ENCODE results near the gene EHF.
"Not testable (repeated sequence)": the region's sequence is repeated elsewhere in the genome, so short reads cannot be mapped to it uniquely, and the experiment has no call there.

The EHF gene

GRCh38 chr11:34620820-34621792 lies at the start of gene EHF:
Gene EHF, plus strand, starts transcription at chr11:34621093. Its CDS starts 21,538 bp downstream, at chr11:34642631.
- no peak for DNase-seq

- no peak for DNase-seq
Measured at GRCh38 chr11:34573537-34573936, 47.4 kb upstream of the EHF start.

- no peak for DNase-seq
Measured at GRCh38 chr11:34575261-34575660, 45.6 kb upstream of the EHF start.

DNA sequence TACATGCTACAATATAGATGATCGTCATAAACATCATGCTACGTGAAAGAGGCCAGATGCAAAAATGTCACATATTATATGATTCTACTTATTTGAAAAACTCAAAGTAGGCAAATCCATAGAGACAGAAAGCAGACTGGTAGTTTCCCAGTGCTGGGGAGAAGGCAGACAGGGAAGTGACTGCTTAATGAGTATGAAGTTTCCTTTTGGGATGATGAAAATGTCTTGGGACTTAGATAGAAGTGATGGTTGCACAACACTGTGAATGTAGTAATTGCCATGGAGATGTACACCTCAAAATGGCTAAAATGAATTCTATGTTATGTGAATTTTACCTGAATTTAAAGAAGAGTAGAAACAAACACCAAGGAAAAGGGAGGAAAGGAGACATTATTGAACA lies 45.2 kb upstream of the EHF start:
- DNase-seq, result no peak

- no peak for DNase-seq
Measured at GRCh38 chr11:34576331-34576730, 44.6 kb upstream of the EHF start.

- DNase-seq, result no peak
Measured at GRCh38 chr11:34583818-34584217, 37.1 kb upstream of the EHF start.

GRCh38 chr11:34585304-34585734 lies 35.6 kb upstream of the EHF start:
- DNase-seq, result no peak

- DNase-seq, result no peak
Measured at GRCh38 chr11:34585735-34586487, 35.0 kb upstream of the EHF start.

DNA sequence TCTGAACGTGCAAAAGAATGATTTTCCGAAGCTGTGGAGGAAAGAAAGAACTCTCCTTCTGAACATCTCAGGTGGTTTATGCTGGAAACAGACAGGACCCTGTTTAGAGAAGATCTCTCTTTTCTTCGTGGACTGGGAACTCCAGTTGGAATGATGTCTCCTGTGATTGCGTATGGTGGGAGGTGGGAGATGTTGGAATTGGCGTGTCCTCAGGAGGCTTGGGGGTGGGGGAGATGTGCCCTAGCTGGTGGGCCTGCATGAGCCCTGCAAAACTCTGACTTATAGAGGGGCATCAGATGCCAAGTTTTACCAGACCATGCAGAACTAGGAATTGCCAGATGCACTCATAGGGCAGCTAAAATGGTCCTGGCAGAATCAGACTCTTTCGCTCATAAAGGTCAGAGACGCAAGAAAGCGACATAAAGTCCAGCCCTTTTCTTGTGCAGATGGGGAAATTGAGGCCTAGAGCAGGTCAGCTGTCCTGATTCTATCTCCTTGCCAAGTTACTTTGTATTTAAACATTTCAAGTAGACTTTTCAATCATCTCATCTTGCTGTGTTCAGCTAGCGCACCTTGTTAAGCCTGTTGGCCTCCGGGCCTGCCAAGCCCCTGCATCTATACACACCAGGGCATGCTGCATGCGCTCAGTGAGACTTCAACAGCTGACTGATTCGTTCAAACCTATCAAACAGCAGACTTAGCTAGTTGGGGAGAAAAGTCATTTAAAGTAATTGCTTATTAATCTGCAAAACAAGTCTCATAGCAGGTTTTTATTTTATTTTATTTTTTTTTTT lies 34.2 kb upstream of the EHF start:
- DNase-seq, result no peak

DNA sequence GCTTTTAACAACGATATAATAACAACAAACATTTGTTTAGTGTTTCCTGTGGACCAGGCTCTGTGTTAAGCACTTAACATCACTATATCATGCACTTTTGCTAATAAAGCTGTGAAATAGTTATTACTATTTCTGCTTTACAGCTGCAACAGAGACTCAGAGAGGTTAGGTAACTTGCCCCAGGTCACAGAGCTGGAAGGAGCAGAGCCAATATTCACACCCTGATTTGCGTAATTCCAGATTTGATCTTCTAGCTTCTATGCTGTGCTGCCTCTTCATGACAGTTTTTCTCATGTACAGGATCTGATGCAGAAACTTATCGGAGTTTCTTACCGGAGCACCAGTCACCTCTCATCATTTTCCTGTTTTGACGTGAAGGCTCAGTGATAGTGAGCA lies 33.6 kb upstream of the EHF start:
- DNase-seq, result no peak

DNA sequence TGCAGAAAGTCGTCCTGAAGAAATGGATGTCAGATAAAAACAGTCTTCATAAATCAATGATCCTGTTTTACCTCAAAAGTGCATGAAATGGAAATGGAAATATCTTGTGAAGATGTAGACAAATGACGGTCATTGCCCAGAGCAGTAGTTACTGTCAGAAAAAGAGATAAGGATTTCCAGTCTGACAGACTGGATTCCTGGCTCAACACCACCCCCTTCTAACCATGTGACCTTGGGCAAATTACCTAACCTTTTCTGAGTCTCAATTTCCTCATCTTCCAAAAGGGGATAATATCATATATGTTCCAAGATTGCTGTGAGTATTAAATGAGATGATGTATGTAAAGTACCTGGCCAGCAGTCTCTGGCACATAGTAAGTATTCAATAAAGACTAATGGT lies 32.9 kb upstream of the EHF start:
- DNase-seq, result no peak

GRCh38 chr11:34588701-34589100 lies 32.2 kb upstream of the EHF start:
- DNase-seq, result no peak

- not testable (repeated sequence) for DNase-seq
Measured at GRCh38 chr11:34589177-34589576, 31.7 kb upstream of the EHF start.

- DNase-seq, result no peak
Measured at GRCh38 chr11:34593085-34593484, 27.8 kb upstream of the EHF start.

- DNase-seq, result no peak
Measured at GRCh38 chr11:34594603-34595002, 26.3 kb upstream of the EHF start.

- no peak for DNase-seq
Measured at GRCh38 chr11:34595391-34595790, 25.5 kb upstream of the EHF start.

DNA sequence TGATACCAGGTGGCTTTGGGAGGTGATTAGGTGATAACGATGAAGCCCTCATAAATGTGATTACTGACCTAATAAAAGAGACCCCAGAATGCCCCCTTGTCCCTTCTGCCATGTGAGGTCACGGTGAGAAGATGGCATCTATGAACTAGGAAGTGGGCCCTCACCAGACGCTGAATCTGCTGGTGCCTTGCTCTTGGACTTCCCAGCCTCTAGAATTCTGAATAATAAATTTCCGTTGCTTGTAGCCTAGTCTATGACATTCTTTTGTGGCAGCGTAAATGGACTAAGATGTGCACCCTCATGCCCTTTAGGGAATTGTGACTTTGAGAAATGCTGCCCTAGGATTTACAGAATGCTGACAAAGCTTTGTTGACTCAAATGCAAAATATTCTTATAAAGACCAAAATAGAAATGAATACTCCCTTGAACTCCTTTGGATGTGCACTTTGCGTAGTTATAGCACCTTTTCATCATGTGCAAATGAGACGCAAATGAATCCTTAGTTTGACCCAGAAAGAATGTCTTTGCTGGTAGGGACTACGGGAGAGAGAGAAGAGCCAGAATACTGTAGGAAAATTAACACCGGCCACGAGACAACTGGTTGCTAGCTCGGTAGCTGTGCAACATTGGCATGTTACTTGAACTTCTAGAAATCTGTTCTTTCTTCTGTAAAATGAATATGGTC lies 24.8 kb upstream of the EHF start:
- no peak for DNase-seq

- no peak for DNase-seq
Measured at GRCh38 chr11:34599406-34599945, 21.4 kb upstream of the EHF start.

DNA sequence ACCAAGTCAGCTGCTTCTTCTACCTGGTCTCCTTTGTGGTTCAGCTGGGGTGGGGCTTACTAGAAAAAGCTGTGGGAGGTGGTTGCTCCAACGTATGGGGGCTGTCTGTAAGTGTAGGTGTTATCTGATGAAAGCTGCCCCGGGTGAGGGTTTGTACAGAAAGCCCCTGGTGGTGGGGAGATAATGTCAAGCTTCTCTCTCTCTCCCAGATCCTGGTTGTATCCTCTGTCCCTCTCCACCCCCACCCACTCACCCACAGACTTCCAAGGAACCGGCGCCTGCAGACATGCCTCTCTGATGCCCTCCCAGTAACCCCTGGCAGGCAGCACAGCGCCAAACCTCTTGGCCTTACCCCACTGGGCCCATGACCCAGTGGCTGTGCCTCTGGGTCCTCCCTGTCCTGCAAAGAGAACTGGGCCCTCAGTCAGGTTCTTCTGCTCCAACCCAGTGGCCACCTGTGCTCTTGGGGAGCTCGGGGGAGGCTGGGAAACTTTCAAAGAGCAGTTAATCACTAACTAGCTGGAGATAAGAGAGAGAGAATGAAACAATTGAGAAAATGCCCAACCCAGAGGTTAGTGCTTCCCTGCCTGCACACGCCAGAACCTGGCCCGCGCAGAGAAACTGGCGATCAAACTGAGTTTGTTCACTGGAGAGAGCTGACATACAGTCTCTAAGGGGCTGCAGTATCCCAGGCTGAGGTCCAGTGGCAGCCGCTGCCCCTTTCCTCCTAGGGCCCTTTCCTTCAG lies 20.4 kb upstream of the EHF start:
- no peak for DNase-seq

- DNase-seq, result no peak
Measured at GRCh38 chr11:34601085-34601444, 19.8 kb upstream of the EHF start.

- DNase-seq, result no peak
Measured at GRCh38 chr11:34601609-34602008, 19.3 kb upstream of the EHF start.

DNA sequence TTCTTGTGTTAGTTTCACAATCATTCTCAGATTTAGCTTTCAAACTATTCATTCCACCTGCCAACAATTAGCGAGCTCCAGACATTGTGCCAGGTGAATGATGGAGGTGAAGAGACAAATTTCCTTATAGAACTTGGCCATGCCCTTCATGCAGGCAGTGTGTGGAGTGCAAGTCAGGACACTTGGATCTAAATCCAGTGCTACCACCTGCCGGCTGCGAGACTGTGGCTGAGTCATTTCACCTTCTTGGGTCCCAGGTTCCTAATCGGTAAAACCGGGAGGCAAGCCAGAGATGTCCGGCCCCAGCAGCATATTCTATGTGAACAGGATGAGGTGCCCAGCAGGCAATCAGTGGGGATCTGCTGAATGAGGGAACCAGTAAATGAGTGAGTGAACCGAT lies 18.6 kb upstream of the EHF start:
- DNase-seq, result no peak
